Renal cortical epithelial cell (primary cell): ENCODE data around the gene POR. TPM values are rescaled to one million over a fixed set of nuclear protein-coding genes. Genes with fewer than 3 reads are reported as not detected.
"Not testable (repeated sequence)": the region's sequence is repeated elsewhere in the genome, so short reads cannot be mapped to it uniquely, and the experiment has no call there.

Source experiments
- DNase-seq: peaks from one replicate; pipeline ENCODE4 v3.0.0-alpha.2; 2011; ENCODE audit warnings: low read depth
- total RNA-seq: library from RNA; depleted of rRNA; stranded (reverse); fragments of >200 nt; gene quantifications from 2 replicates; pipeline ENCODE4 v1.2.3, GENCODE V29; 2014

POR gene
- total RNA-seq, result 54.0 and 82.1 TPM in 2 replicates

GRCh38 chr7:75914655-75915415, at the start of gene POR:
Gene POR (plus strand): TSS chr7:75915155. CDS start chr7:75954002, 38,847 bp downstream.
- peak; percentile 63 for DNase-seq

- DNase-seq, result no peak
Measured at GRCh38 chr7:75866114-75866488, 48.9 kb upstream of the POR start.

- DNase-seq, result peak; percentile 63
Measured at GRCh38 chr7:75866489-75867389, 48.2 kb upstream of the POR start.

- no peak for DNase-seq
Measured at GRCh38 chr7:75867390-75867717, 47.6 kb upstream of the POR start.

- no peak for DNase-seq
Measured at GRCh38 chr7:75868153-75868552, 46.8 kb upstream of the POR start.

GRCh38 chr7:75869776-75870379, 45.1 kb upstream of the POR start:
- no peak for DNase-seq

GRCh38 chr7:75870557-75871161, 44.3 kb upstream of the POR start:
- no peak for DNase-seq

GRCh38 chr7:75872073-75872782, 42.7 kb upstream of the POR start:
- DNase-seq, result no peak

GRCh38 chr7:75874180-75874579, 40.8 kb upstream of the POR start:
- DNase-seq, result not testable (repeated sequence)

- peak; percentile 49 for DNase-seq
Measured at GRCh38 chr7:75875113-75876080, 39.6 kb upstream of the POR start.

GRCh38 chr7:75876126-75876881, 38.7 kb upstream of the POR start:
- no peak for DNase-seq

GRCh38 chr7:75878312-75878768, 36.6 kb upstream of the POR start:
- DNase-seq, result no peak

- peak; percentile 76 for DNase-seq
Measured at GRCh38 chr7:75878769-75879611, 36.0 kb upstream of the POR start, which contains the start of gene RHBDD2. Gene RHBDD2 (plus strand): TSS chr7:75879034. CDS start chr7:75879083, 49 bp downstream.

GRCh38 chr7:75879771-75880184, 35.2 kb upstream of the POR start:
- no peak for DNase-seq

GRCh38 chr7:75880242-75880641, 34.7 kb upstream of the POR start:
- DNase-seq, result no peak

- no peak for DNase-seq
Measured at GRCh38 chr7:75881436-75882095, 33.4 kb upstream of the POR start.

- not testable (repeated sequence) for DNase-seq
Measured at GRCh38 chr7:75883265-75883824, 31.6 kb upstream of the POR start.
